Stimulated activated CD4-positive, alpha-beta T cell treated with anti-CD3 and anti-CD28 coated beads, TNF-alpha, amount 100 ng/mL, for 24 hours (primary cell): ENCODE measurements around the gene GP1BB.
"Not testable (repeated sequence)": the region's sequence is repeated elsewhere in the genome, so short reads cannot be mapped to it uniquely, and the experiment has no call there.

Source experiments
- DNase-seq, 3 experiments: peaks; one replicate each; pipeline ENCODE4 v3.0.0-alpha.2; 2020; ENCODE audit warnings: low read depth in 3 of 3

The GP1BB gene

DNA sequence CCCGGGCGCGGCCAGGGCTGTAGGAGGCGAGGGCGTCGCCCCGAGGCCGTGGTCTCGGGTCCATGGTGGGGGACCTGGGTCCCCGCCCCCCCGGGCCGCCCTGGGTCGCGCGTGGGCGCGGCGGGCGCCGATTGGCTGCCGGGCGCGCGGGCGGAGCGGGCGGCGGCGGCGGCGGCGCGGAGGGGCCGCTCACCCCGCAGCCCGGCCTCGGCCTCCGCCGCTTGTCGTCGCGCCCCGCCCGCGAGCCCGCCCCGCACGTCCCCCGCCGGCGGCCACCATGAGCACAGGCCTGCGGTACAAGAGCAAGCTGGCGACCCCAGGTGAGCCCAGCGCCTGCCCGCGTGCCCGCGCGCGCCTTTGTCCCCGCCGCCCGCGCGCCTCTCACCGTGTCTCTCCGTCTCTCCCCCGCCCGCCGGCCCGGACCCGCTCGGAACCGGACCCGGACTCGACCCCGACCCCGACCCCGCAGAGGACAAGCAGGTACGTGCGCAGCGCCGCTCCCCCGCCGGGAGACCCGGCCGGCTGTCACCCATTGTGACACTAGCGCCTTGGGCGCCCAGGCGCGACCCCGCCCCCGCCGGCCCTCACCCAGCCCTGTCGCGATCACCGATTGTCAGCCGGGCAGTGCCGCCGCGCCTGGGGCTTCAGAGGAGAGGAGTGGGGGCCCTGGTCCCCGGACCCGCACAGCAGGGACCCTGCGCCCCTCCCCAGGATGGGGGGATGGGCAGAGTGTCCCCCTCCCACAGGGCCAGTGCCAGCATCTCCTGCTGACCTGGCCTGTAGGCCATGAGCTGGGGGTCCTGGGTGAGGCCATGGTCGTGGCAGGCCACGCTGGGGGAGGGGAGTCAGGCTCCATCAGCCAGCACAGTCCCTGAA, 8.8 kb upstream of the GP1BB start, which contains the start of gene SEPTIN5:
Gene SEPTIN5, plus strand, starts transcription at position 192 of the 876 bp plus-strand sequence. Its CDS starts 86 bp downstream, at position 278.
- no peak for DNase-seq

DNA sequence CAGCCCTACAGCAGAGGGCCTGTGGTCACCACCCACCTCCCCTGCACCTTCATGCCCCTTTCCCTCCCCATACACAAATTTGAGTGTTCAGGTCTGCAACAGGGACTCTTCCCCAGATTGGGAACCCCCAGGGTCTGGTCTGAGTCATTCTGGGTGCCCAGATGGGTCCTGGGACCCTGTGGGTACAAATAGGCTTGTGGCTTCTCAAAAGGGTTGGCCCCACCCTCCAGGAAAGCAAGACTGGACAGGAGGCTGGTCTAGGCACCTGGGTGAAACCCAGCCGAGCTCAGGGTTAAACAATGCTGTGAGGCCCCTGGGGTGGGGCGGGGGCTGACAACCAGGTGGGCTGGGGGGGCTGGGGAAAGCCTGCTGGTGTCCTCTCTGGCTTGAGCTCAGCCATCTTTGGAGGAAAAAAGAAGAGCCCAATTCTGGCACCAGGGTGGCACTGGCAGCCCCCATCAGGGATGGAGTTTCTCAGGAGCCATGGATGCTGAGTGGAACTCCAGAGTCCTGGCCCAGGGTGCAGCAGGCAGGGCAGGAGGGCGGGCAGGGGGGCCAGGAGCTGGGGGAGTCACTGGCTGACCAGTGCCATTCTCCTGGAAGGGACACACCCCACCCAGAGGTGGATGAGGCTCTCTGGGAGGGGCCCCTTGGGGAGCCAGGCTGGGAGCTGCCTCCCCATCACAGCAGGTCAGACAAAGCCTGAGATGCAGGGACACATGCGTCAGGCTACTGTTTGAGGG, 8.0 kb upstream of the GP1BB start:
- no peak for DNase-seq

DNA sequence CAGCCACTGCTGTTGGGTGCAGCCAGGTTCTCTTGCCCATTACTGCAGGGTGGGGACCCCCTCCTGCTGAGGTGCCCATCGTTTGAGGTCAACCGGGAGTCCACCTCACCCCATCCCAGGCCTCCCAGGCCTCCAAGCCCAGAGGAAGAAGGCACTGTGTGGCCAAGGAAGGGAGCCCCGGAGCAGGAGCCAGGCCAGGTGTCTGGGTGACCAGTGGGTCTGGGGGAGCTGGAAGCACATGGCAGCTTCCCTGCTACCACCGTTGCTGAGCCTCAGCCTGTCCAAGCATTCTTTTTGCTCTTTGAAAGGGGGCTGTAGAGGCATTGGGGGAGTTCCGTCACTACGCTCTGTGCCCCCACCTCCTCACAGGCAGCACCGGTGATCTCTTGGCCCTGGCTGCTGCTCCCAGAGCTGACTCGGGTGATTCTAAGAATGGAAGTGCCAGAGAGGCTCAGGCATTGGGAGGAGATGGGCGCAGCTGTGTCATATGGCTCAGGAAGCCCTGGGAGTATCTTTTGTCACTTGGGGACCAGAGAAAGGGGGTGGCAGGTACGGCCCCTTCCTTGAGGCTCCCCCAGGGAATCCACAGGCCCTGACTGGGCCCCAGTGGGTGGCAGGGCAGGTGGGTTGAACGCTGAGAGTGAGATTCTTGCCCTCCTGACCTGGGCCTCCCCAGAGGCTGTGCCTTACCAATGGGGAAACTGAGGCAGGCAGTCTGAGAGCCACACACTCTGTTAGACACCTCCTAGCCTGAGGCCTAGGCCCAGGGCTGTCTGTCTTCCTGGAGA, 7.1 kb upstream of the GP1BB start:
- no peak for DNase-seq

DNA sequence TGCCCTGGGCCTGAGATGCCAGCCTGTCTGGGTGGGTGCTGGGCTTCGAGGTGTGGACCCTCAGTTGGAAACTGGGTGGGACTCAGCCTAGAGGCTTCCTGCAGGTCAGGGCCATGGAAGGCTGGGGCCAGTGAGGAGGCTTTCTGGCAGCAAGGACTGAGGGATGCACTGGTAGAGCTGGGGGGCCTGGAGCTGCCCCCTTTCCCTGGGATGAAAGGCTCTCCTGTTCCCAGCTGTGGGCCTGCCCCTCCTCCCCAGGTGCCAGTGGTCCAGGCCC, 6.6 kb upstream of the GP1BB start:
- no peak for DNase-seq

DNA sequence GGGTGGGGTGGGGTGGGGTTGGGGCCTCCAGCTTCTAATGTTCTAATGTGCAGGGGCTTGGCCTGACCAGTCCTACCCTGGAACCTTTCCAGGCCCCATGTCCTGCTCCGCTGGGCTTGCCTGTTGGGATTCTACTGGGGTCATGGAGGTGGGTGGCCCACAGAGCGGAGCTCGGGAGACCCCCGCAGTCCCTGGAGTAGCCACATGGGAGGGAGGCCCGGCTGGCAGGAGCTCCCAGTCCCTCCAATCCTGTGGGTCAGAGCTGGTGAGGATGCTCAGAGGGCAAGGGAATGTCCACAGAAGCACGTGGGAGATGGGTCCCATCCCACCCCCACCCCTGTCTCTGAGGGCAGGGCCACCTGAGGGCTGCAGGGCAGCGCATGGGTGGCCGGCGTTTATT, 6.2 kb upstream of the GP1BB start:
- DNase-seq: no peak

DNA sequence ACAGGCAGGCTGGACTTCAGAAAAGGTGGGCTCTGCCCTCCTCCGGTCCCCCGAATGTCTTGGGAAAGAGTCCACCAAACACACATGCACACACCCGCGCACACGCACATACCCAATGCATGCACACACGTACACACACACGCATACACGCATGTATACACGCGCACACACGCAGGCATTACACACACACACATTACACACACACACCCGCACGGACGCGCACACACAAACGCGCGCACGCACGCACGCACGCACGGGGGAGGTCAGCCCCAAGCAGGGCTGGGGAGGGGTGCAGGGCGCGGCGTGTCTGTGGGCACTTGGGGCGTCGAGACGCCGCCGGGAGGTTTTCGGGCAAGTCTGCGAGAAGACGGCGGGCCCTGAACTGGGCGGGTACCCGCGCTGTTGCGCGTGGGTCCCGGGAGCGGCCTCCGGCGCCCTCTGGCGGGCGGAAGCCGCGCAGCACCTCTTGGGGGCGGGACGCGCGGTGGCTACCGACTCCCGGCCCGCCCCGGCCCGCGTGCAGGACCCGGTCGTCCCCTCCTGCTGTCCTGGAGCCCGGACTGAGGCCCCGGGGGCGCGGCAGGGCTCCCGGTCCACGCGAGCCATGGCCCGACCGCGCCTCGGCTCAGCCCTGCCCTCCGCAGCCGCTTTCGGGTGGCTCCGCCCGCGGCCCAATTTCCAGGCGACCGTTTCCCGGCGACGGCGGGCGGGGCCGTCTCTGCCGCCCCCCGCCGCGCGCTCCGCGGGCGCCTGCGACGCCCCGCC, 5.5 kb upstream of the GP1BB start:
- peak; percentile 61 to 71 (median 62) for DNase-seq

DNA sequence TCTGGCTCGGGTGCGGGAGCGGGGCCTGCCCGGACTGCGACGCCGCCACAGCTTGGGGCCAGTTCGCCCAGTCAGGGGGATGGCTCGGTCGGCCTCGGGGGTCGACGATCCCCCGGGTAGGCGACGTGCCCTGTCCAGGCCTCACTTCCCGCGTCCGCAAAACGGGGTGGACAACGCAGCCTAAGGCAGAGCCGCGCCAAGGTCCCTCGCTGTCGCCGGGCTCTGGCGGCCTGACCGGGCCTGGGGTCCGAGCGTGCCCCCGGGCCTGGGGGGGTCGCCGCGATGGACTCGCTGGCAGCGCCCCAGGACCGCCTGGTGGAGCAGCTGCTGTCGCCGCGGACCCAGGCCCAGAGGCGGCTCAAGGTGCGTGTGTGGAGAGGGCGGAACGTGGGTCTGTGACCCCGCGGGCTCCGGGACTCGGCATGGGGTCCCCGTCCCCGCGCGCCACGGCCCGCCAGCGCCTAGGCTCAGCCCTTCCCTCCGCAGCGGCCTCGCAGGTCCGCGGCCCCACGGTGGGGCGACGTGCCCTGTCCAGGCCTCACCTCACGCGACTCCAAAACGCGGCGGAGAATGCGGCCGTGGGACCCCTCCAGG, 4.8 kb upstream of the GP1BB start:
- no peak for DNase-seq

DNA sequence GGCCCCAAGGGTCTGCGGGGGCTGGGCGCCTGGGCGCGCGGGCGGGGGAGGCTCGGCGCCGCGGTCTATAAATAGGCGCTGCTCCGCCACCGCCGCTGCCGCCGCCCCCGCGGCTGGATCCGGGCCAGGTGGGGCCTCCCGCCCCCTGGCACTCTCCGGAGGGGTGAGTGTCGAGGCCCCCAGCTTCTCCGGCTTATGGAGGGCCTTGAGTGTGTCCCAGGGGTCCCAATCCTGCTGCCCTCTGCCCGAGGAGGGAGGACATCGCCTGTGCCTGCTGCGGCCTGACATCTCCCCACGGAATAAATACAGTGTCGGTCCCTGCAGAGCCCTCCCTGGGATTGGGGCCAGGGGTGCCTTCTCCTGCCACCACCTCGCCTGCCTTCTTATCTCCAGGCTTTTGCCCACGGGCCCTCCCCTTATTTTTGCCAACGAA, 4.3 kb upstream of the GP1BB start:
- no peak for DNase-seq

DNA sequence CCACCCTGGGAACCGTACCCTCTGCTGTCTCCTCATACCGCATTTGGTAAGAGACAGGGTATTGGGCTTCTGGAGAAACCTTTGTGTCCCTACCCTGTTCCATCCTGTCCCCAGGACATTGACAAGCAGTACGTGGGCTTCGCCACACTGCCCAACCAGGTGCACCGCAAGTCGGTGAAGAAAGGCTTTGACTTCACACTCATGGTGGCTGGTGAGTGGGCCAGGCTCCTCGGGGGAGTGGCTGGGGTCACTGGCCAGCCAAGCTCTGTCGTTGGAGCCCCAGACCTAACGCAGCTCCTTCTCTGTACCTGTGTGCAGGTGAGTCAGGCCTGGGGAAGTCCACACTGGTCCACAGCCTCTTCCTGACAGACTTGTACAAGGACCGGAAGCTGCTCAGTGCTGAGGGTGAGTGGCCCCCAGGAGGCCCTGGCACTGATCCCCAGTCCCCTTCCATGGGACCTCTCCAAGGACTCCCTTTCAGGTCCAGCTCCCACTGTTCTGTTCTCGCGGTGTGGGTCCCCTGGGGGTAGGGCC, 3.8 kb upstream of the GP1BB start:
- no peak for DNase-seq

DNA sequence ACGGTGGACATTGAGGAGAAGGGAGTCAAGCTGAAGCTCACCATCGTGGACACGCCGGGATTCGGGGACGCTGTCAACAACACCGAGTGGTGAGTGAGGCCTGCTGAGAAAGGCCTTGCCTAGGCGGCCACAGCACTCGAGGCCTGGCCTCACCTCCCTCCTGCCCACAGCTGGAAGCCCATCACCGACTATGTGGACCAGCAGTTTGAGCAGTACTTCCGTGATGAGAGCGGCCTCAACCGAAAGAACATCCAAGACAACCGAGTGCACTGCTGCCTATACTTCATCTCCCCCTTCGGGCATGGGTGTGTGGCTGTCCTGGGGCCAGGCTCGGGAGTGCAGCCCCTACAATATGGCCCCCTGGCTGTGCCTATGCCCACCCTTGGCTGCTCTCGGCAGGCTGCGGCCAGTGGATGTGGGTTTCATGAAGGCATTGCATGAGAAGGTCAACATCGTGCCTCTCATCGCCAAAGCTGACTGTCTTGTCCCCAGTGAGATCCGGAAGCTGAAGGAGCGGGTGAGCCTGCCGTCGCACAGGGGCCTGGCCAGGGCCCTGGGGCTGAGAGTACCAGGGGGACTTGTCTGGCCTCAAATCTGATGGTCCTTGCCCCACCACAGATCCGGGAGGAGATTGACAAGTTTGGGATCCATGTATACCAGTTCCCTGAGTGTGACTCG, 3.0 kb upstream of the GP1BB start:
- DNase-seq: no peak

DNA sequence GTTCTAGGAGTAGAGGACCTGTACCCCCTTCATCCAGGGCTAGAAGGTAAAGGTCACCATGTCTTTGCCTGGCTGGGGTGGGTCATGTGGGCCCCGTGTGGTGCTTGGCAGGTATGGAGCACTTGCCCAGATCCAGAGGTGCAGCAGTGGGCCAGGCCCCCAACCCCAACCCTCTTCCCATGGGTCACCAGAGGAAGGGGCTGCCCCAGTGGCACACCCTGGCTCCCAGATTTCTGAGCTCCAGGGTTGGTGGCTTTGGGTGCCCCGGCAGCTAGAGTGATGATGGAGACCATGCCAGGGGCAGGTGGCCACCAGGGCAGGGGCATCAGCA, 2.4 kb upstream of the GP1BB start:
- no peak for DNase-seq

DNA sequence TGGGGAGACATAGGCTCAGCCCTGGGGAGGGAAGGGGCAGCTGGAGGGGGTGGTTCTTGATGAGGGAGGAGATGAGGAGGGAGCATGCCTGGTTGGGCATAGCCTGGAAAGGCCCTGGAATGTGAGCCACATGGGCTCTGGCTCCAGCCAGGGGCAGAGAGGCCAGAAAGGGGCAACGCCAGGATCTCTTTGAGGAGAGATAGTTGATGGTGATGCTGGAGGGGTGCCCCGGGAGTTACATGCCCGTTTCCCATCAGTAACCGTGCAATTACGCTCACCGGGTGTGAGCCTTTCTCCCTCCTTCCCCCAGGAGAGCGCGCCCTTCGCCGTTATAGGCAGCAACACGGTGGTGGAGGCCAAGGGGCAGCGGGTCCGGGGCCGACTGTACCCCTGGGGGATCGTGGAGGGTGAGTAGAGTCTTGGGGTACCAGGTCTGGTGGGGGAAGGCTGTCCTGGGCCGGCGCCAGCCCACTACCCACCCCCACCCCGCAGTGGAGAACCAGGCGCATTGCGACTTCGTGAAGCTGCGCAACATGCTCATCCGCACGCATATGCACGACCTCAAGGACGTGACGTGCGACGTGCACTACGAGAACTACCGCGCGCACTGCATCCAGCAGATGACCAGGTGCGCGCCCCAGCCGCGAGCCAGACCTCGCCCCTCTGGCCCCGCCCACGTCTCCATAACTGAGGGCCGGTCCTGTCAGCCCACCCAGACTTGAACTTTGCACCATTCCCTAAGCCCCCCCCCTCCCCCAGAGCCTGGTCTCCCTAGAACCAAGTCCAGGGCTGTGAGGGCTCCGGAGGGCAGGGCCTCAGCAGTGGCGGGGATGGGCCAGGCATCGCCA, 1.8 kb upstream of the GP1BB start:
- no peak for DNase-seq

DNA sequence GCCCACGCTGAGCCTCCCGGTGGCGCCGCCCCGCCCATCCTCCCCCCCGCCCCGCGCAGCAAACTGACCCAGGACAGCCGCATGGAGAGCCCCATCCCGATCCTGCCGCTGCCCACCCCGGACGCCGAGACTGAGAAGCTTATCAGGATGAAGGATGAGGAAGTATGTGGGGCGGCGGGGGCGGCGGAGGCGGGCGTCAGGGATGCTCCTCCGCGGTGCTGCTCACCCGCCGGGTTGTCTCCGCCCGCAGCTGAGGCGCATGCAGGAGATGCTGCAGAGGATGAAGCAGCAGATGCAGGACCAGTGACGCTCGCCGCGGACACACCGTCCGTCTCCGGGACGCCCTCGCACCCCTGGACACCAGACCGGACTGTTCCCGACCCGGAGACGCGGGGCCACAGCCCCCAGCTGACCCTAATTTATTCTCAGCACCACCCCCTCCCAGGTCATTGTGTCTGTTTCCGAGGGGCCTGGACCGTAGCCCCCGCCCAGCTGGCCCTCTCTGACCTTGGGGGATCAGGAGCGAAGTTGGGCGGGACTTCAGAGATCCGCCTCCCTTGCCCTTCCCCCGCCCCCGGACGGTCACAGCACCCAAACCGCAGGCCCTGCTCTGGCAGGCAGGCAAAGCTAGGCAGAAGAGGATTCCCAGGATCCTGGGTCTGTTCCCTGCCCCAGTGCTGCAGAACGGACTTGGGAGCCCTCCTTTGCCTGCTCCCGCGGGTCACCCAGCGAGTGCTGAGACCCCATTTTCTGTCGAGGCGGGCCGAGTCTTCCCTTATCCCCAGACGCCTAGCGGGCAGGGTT, 959 bp upstream of the GP1BB start:
- DNase-seq: no peak

DNA sequence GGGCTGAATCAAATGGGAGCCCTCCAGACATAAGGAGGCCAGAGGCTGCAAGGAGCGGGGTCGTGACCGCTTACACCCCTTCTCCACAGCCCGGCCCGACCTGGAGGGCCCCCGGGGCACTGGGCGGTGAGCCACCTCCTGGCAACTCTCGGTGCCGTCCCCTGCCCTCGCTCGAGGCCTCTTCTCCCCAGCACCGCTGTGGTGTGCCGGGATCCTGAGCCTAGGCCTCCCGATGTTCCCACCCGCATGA, 432 bp upstream of the GP1BB start:
- no peak for DNase-seq

DNA sequence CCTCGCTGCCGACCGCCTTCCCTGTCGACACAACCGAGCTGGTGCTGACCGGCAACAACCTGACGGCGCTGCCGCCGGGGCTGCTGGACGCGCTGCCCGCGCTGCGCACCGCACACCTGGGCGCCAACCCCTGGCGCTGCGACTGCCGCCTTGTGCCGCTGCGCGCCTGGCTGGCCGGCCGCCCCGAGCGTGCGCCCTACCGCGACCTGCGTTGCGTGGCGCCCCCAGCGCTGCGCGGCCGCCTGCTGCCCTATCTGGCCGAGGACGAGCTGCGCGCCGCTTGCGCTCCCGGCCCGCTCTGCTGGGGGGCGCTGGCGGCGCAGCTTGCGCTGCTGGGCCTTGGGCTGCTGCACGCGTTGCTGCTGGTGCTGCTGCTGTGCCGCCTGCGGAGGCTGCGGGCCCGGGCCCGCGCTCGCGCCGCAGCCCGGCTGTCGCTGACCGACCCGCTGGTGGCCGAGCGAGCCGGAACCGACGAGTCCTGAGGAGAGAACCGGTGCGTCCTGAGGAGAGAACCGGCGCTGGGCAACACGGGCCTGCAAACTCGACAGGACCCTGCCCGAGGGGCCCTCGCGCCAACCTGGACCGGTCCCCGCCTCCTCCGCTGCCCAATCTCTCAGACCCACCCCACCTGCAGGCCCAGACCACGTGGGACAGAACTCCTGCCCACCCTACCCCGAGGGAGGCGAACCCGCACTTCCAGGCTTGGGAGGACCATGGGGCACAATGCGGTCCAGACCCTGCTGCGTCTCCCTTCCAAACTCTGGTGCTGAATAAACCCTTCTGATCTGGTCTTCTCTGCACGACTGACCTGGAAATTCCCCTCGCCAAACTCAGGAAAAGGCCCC, 866 bp downstream of the GP1BB start:
- DNase-seq: peak in 2 of 3 experiments; percentile 14 to 46

DNA sequence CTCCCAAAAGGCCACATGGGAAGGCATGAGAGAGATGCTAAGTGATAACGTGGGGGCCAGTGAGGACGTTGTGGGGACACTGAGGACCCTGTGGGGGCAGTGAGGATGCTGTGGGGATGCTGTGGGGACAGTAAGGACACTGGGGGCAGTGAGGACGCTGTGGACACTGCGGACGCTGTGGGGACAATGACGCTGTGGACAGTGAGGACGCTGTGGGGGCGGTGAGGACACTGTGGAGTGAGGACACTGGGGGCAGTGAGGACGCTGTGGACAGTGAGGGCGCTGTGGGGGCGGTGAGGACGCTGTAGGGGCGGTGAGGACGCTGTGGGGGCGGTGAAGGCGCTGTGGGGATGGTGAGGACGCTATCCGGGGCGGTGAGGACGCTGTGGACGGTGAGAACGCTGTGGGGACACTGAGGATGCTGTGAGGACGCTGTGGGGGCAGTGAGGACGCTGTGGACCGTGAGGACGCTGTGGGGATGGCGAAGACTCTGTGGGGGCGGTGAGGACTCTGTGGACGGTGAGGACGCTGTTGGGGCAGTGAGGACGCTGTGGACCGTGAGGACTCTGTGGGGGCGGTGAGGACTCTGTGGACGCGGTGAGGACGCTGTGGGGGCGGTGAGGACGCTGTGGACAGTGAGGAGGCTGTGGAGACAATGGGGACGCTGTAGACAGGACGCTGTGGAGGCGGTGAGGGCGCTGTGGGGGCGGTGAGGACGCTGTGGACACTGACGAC, 1.8 kb downstream of the GP1BB start:
- DNase-seq: no peak

DNA sequence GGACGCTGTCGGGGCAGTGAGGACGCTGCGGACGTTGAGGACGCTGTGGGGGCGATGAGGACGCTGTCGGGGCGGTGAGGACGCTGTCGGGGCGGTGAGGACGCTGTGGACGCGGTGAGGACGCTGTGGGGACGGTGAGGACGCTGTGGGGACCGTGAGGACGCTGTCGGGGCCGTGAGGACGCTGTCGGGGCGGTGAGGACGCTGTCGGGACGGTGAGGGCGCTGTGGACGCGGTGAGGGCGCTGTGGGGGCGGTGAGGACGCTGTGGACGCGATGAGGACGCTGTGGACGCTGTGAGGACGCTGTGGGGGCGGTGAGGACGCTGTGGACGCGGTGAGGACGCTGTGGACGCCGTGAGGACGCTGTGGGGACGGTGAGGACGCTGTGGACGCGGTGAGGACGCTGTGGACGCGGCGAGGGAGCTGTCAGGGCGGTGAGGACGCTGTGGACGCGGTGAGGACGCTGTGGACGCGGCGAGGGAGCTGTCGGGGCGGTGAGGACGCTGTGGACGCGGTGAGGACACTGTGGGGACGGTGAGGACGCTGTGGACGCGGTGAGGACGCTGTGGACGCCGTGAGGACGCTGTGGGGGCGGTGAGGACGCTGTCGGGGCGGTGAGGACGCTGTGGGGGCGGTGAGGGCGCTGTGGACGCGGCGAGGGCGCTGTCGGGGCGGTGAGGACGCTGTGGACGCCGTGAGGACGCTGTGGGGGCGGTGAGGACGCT, 2.9 kb downstream of the GP1BB start:
- DNase-seq: not testable (repeated sequence)
